GM10266 (cell line): Measurements from ENCODE around the gene NRIP2.

Source experiments
- DNase-seq: peaks from one replicate; pipeline ENCODE4 v3.0.0; 2012; ENCODE audit errors: extremely low spot score
- CTCF ChIP-seq: IDR thresholded peaks from 2 replicates; pipeline ENCODE4 v1.5.1; 2012; ENCODE audit warnings: mild to moderate bottlenecking, low read depth; ENCODE audit not compliant: control insufficient read depth, insufficient read depth; ENCODE audit errors: missing control alignments

Gene NRIP2

GRCh38 chr12:2819810-2820209 is 15.0 kb downstream of the NRIP2 start:
- no peak for TF ChIP-seq CTCF
- no peak for DNase-seq

- peak; percentile 74 for TF ChIP-seq CTCF
- DNase-seq = peak; percentile 69
Observed at GRCh38 chr12:2813214-2814185, 21.3 kb downstream of the NRIP2 start.

- DNase-seq = peak; percentile 91
- TF ChIP-seq CTCF = no peak
Observed at GRCh38 chr12:2812290-2813213, 22.3 kb downstream of the NRIP2 start, which contains the start of gene ITFG2. Gene ITFG2, plus strand, starts transcription at chr12:2812668. Its CDS starts 93 bp downstream, at chr12:2812761.

GRCh38 chr12:2811801-2812200 is 23.0 kb downstream of the NRIP2 start:
- no peak for DNase-seq

GRCh38 chr12:2806700-2807099 is 28.1 kb downstream of the NRIP2 start:
- TF ChIP-seq CTCF = no peak
- DNase-seq = no peak

More at GRCh38 chr12:2811801-2812200, 23.0 kb downstream of the NRIP2 start:
- TF ChIP-seq CTCF = no peak

- no peak for DNase-seq
- TF ChIP-seq CTCF = no peak
Observed at GRCh38 chr12:2805143-2805520, 29.7 kb downstream of the NRIP2 start.
